ENCODE data around the gene SORL1-AS1.

GRCh38 chr11:121467965-121468364 is 15.2 kb upstream of the SORL1-AS1 start:
- TF ChIP-seq EZH2 (IDR thresholded peaks at IDR 0.05; ENCODE audit: low read depth), result no peak
- TF ChIP-seq CTCF (conservative IDR thresholded peaks at IDR 0.05), result no peak
